HepG2 (cell line): ENCODE measurements around the gene MAVS. TPM values are rescaled to one million over a fixed set of nuclear protein-coding genes. Genes with fewer than 3 reads are reported as not detected.

Experiments used
- ATAC-seq: fragments of 200-7000 bp; cut with Tn5 transposase; 3 replicates; pipeline ENCODE4 v1.9.1; 2020; ENCODE audit warnings: mild to moderate bottlenecking, moderate library complexity
- BruUV-seq: library from RNA; stranded (reverse); fragments of 400-500 nt; replicated peaks from 2 replicates; lab custom pipeline; 2021; lab: Mats Ljungman, UMichigan
- CTCF ChIA-PET: fragments of 300-600 bp; formaldehyde crosslinking; extraction: SDS; loops from one replicate; lab custom pipeline; 2021; ENCODE audit warnings: low total read pairs, inconsistent platforms, low intra/inter-chr PET ratio; lab: Yijun Ruan, JAX
- POLR2A ChIA-PET: fragments of 350-600 bp; sonication (Branson Sonifier 250); formaldehyde crosslinking; loops from one replicate; lab custom pipeline; 2020; ENCODE audit warnings: antibody characterized with exemption, inconsistent platforms; lab: Yijun Ruan, JAX
- DNase-seq: peaks from one replicate; pipeline ENCODE4 v3.0.0-alpha.2; 2015; ENCODE audit warnings: low spot score
- FAIRE-seq: peaks from 3 replicates; lab custom pipeline; 2011; peaks lifted over from hg19 to GRCh38; lab: Jason Lieb, UNC
- H2AFZ ChIP-seq: one replicate; pipeline ENCODE4 v1.6.1; 2011; ENCODE audit warnings: low read length, inconsistent platforms
- H3K27ac ChIP-seq: fragments of 300-600 bp; 3 replicates; pipeline ENCODE4 v1.8.0; 2011; ENCODE audit warnings: mixed run types, mild to moderate bottlenecking, mixed read lengths, low read length, inconsistent platforms; ENCODE audit not compliant: insufficient read depth; ENCODE audit errors: extremely low read length
- H3K27me3 ChIP-seq, 2 experiments: fragments of 200-600 bp in 1 of 2; 2 replicates in 1 of 2; 3 replicates in 1 of 2; pipeline versions ENCODE4 v1.6.0 to v1.8.0; 2011; ENCODE audit warnings: low read length in 2 of 2, mild to moderate bottlenecking in 2 of 2, moderate library complexity in 2 of 2, inconsistent platforms in 1 of 2; ENCODE audit not compliant: insufficient read depth in 2 of 2, control insufficient read depth in 1 of 2
- H3K36me3 ChIP-seq, 2 experiments: fragments of 200-600 bp in 1 of 2; replicated peaks in 1 of 2; 2 replicates in 1 of 2; 3 replicates in 1 of 2; pipeline versions ENCODE4 v1.5.1 to v1.8.0; 2011; ENCODE audit warnings: low read length in 2 of 2, inconsistent platforms in 1 of 2; ENCODE audit not compliant: insufficient read depth in 2 of 2, control insufficient read depth in 1 of 2
- H3K4me1 ChIP-seq: 2 replicates; pipeline ENCODE4 v1.5.1; 2012; ENCODE audit warnings: low read length, inconsistent platforms; ENCODE audit not compliant: insufficient read depth
- H3K4me2 ChIP-seq: 2 replicates; pipeline ENCODE4 v1.6.0; 2011; ENCODE audit warnings: low read depth, low read length, inconsistent platforms
- H3K4me3 ChIP-seq, 3 experiments: fragments of 200-600 bp in 1 of 3; sonication (generic), shearing (Covaris generic) in 1 of 3; replicated peaks in 1 of 3; 2 replicates each; pipeline ENCODE4 v1.5.1; 2011 to 2016; ENCODE audit warnings: low read length in 3 of 3, inconsistent platforms in 2 of 3, low read depth in 2 of 3, mild to moderate bottlenecking in 2 of 3, control low read depth in 1 of 3, mixed read lengths in 1 of 3; ENCODE audit not compliant: insufficient read depth in 1 of 3
- H3K79me2 ChIP-seq: one replicate; pipeline ENCODE4 v1.6.1; 2011; ENCODE audit warnings: low read length, inconsistent platforms; ENCODE audit not compliant: insufficient read depth
- H3K9ac ChIP-seq: 2 replicates; pipeline ENCODE4 v1.6.0; 2011; ENCODE audit warnings: mild to moderate bottlenecking, low read depth, low read length, inconsistent platforms; ENCODE audit not compliant: insufficient read depth
- H3K9me3 ChIP-seq: 2 replicates; pipeline ENCODE4 v1.5.1; 2012; ENCODE audit warnings: mild to moderate bottlenecking, low read length
- H4K20me1 ChIP-seq: 2 replicates; pipeline ENCODE4 v1.6.0; 2011; ENCODE audit warnings: inconsistent platforms, mild to moderate bottlenecking, low read length, moderate library complexity; ENCODE audit not compliant: insufficient read depth
- CCDC6 ChIP-seq: sonication (generic); formaldehyde crosslinking; IDR thresholded peaks from 2 replicates; pipeline ENCODE4 v1.8.1; 2022; ENCODE audit warnings: mild to moderate bottlenecking, missing genetic modification reagents, moderate library complexity
- CHD4 ChIP-seq: fragments of 200-600 bp; sonication (generic); IDR thresholded peaks from 2 replicates; pipeline ENCODE4 v1.7.0; 2017; ENCODE audit warnings: mild to moderate bottlenecking, low read length, borderline replicate concordance
- ETV5 ChIP-seq: IDR thresholded peaks from 2 replicates; pipeline ENCODE4 v1.6.1; 2018; ENCODE audit warnings: missing biosample characterization, missing genetic modification reagents, inconsistent platforms, borderline replicate concordance
- GTF2F1 ChIP-seq: fragments of 150-350 bp; IDR thresholded peaks from 2 replicates; pipeline ENCODE4 v1.6.1; 2014; ENCODE audit warnings: low read length
- GZF1 ChIP-seq: sonication (generic); formaldehyde crosslinking; IDR thresholded peaks from 2 replicates; pipeline ENCODE4 v1.5.1; 2020; ENCODE audit warnings: mild to moderate bottlenecking, missing genetic modification reagents
- HOXA9 ChIP-seq: sonication (generic); formaldehyde crosslinking; IDR thresholded peaks from 2 replicates; pipeline ENCODE4 v1.8.1; 2022; ENCODE audit warnings: missing genetic modification reagents, mild to moderate bottlenecking, moderate library complexity, borderline replicate concordance
- LCORL ChIP-seq, 2 experiments: fragments of 450-650 bp in 1 of 2; sonication (generic) in 1 of 2; formaldehyde crosslinking in 1 of 2; IDR thresholded peaks; 2 replicates each; pipeline versions ENCODE4 v1.5.0 to v1.6.1; 2017 to 2020; ENCODE audit warnings: antibody characterized with exemption in 1 of 2, missing genetic modification reagents in 1 of 2
- NCOR1 ChIP-seq: fragments of 200-600 bp; sonication (generic); IDR thresholded peaks from 2 replicates; pipeline ENCODE4 v1.7.0; 2017; ENCODE audit warnings: antibody characterized with exemption, low read length, borderline replicate concordance
- RBAK ChIP-seq: sonication (generic); formaldehyde crosslinking; IDR thresholded peaks from 2 replicates; pipeline ENCODE4 v1.5.1; 2020; ENCODE audit warnings: mild to moderate bottlenecking, missing genetic modification reagents
- SALL2 ChIP-seq: sonication (generic); formaldehyde crosslinking; IDR thresholded peaks from 2 replicates; pipeline ENCODE4 v1.8.1; 2023; ENCODE audit warnings: mild to moderate bottlenecking, missing genetic modification reagents, inconsistent platforms
- ZBTB42 ChIP-seq: sonication (generic); formaldehyde crosslinking; IDR thresholded peaks from 2 replicates; pipeline ENCODE4 v1.5.0; 2020; ENCODE audit warnings: mild to moderate bottlenecking, missing genetic modification reagents
- ZNF12 ChIP-seq: sonication (generic); formaldehyde crosslinking; IDR thresholded peaks from 2 replicates; pipeline ENCODE4 v1.5.0; 2020; ENCODE audit warnings: missing genetic modification reagents
- ZNF549 ChIP-seq: sonication (generic); formaldehyde crosslinking; IDR thresholded peaks from 2 replicates; pipeline ENCODE4 v1.5.0; 2020; ENCODE audit warnings: missing genetic modification reagents
- WGBS: methylation state at CpG from one replicate; pipeline ENCODE4 v1.1.6; 2017; ENCODE audit warnings: low lambda C conversion rate; 5-methylcytosine and 5-hydroxymethylcytosine counted together
- in situ Hi-C: cut with HindIII; loops from 2 replicates; pipeline ENCODE4 v1.10.0; 2017; ENCODE audit warnings: low pct_unique_long_range_greater_than_20kb; ENCODE audit not compliant: extremely low pct_ligation_motif_present
- intact Hi-C: fragments of 100-400 bp; cut with micrococcal nuclease; formaldehyde crosslinking; loops from one replicate; pipeline ENCODE4 v1.10.0; 2022; ENCODE audit not compliant: unreplicated experiment
- polyA plus RNA-seq, 8 experiments: library from polyadenylated mRNA; depleted of rRNA in 3 of 8; stranded (reverse) in 7 of 8; unstranded in 1 of 8; fragments of >200 nt; fragmentation: Illumina TruSeq in 4 of 8; extraction: Trizol in 4 of 8; gene quantifications; 2 replicates each; pipeline versions ENCODE4 v1.2.1 to v1.2.3, GENCODE V29; 2011 to 2016; ENCODE audit warnings: low read depth in 4 of 8, missing spikeins in 1 of 8, mixed read lengths in 1 of 8; ENCODE audit not compliant: insufficient read depth in 1 of 8
- total RNA-seq, 5 experiments: library from RNA; depleted of rRNA; stranded (reverse); fragments of >200 nt; fragmentation: Illumina TruSeq; extraction: Trizol; gene quantifications; 2 replicates each; pipeline ENCODE4 v1.2.3, GENCODE V29; 2016; ENCODE audit warnings: low read depth in 1 of 5

Gene MAVS
- total and polyA plus RNA-seq, 2 of the 13 experiments (the other 11 are each of a cell fraction or from before 2014, with no cell fraction given) = 27.3 to 36.6 TPM

DNA sequence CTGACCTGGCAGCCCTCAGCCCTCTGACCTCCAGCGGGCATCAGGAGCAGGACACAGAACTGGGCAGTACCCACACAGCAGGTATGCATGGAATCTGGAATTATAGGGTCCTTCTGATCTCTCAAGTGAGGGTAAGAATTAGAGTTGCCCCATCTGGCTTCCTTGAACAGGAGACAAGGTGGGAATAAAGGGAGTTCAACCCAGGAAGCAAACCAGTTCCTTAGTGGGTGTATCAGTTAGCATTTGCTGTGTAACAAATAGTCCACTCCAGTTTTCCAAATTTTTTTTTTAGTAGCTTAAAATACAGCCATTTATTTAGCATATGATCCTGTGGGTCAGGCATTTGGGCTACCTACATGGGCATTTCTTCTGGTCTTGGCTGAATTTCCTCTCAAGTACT, 15.7 kb downstream of the MAVS start:
- peaks cover 8% of the 10 kb centered on the region; the same call in 1 of the 2 replicates for H3K4me1 ChIP-seq
- BruUV-seq = no TSS peak
- no peak overlapping the region for H3K4me3 ChIP-seq
- no peak overlapping the region for H3K27ac ChIP-seq
- H3K79me2 ChIP-seq = no peaks in the 10 kb centered on the region
- no peaks in the 10 kb centered on the region for H3K27me3 ChIP-seq
- H2AFZ ChIP-seq = no peak overlapping the region
- H3K9ac ChIP-seq = no peak overlapping the region
- no peaks in the 10 kb centered on the region for H4K20me1 ChIP-seq
- no peak overlapping the region for H3K4me2 ChIP-seq
- no peaks in the 10 kb centered on the region for H3K9me3 ChIP-seq
- DNase-seq (no peak), FAIRE-seq (no peak), ATAC-seq (no peak)
- TF ChIP-seq ZNF549 (CRISPR knock-in tag) (no peak), CHD4 (peak; percentile 78; the same call in 1 of the 2 replicates), LCORL (IDR thresholded peaks at IDR 0.05) (no peak), LCORL (CRISPR knock-in tag; IDR thresholded peaks at IDR 0.05) (no peak), GZF1 (no peak), NCOR1 (no peak), HOXA9 (CRISPR knock-in tag) (0 out of 2 replicates have a peak, but pooled peaks have one; percentile 36), CCDC6 (no peak), RBAK (CRISPR knock-in tag) (peak; percentile 96), ETV5 (CRISPR knock-in tag) (no peak), ZBTB42 (CRISPR knock-in tag) (no peak), ZNF12 (peak; percentile 73; the same call in 1 of the 2 replicates), SALL2 (CRISPR knock-in tag) (no peak), GTF2F1 (no peak)
- 100% methylated on average over 1 of the region's 1 CpG for WGBS
- in situ Hi-C loops = no loop called here
- H3K36me3 ChIP-seq = peaks cover 65 to 73% of the 10 kb centered on the region in 2 experiments
- ChIA-PET CTCF (no interaction called here), POLR2A (no interaction called here)
- intact Hi-C loops = no loop called here
